Caco-2 (cell line): ENCODE results near the gene FEZ2. TPM values are rescaled to one million over a fixed set of nuclear protein-coding genes. Genes with fewer than 3 reads are reported as not detected.

Experiments
- BruUV-seq: library from RNA; stranded (reverse); fragments of 400-500 nt; replicated peaks from 2 replicates; lab custom pipeline; 2021; lab: Mats Ljungman, UMichigan
- CTCF ChIA-PET: fragments of 300-600 bp; sonication (Branson Sonifier 250); formaldehyde crosslinking; loops from one replicate; lab custom pipeline; 2022; ENCODE audit warnings: antibody characterized with exemption; lab: Charles Lee
- POLR2A ChIA-PET: fragments of 300-600 bp; sonication (Branson Sonifier 250); formaldehyde crosslinking; loops from one replicate; lab custom pipeline; 2022; ENCODE audit warnings: antibody characterized with exemption; lab: Charles Lee
- DNase-seq, 2 experiments: peaks; one replicate each; pipeline versions ENCODE4 v3.0.0 to v3.0.0-alpha.2; 2020 to 2022
- H3K27me3 ChIP-seq: replicated peaks from 2 replicates; pipeline ENCODE4 v1.6.0; 2011; ENCODE audit warnings: low read length; ENCODE audit not compliant: control insufficient read depth, insufficient read depth
- H3K36me3 ChIP-seq: 2 replicates; pipeline ENCODE4 v1.5.1; 2011; ENCODE audit warnings: low read length; ENCODE audit not compliant: control insufficient read depth, insufficient read depth
- H3K4me1 ChIP-seq: fragments of 250-450 bp; sonication (Bioruptor Pico); 2 replicates; pipeline ENCODE4 v1.5.1; 2020; ENCODE audit warnings: mild to moderate bottlenecking
- H3K4me3 ChIP-seq: 2 replicates; pipeline ENCODE4 v1.5.1; 2011; ENCODE audit warnings: low read depth, mild to moderate bottlenecking, control low read depth, low read length
- H3K9me3 ChIP-seq: fragments of 250-450 bp; sonication (Bioruptor Pico); 2 replicates; pipeline ENCODE4 v1.5.1; 2020; ENCODE audit warnings: mild to moderate bottlenecking, moderate library complexity
- H3K27ac Mint-ChIP-seq: one replicate; pipeline ENCODE4 v1.8.0; 2022; ENCODE audit warnings: mixed read lengths; ENCODE audit not compliant: unreplicated experiment
- H3K27me3 Mint-ChIP-seq: one replicate; pipeline ENCODE4 v1.8.0; 2022; ENCODE audit warnings: mixed read lengths; ENCODE audit not compliant: insufficient read depth, unreplicated experiment
- H3K36me3 Mint-ChIP-seq: one replicate; pipeline ENCODE4 v1.8.0; 2022; ENCODE audit warnings: mild to moderate bottlenecking, mixed read lengths; ENCODE audit not compliant: insufficient read depth, unreplicated experiment
- H3K4me1 Mint-ChIP-seq: one replicate; pipeline ENCODE4 v1.8.0; 2022; ENCODE audit warnings: low read depth, mixed read lengths; ENCODE audit not compliant: unreplicated experiment
- H3K4me3 Mint-ChIP-seq: one replicate; pipeline ENCODE4 v1.8.0; 2022; ENCODE audit warnings: mild to moderate bottlenecking, moderate library complexity, mixed read lengths; ENCODE audit not compliant: unreplicated experiment
- H3K9me3 Mint-ChIP-seq: one replicate; pipeline ENCODE4 v1.8.0; 2022; ENCODE audit warnings: mixed read lengths; ENCODE audit not compliant: unreplicated experiment
- intact Hi-C: fragments of 100-400 bp; cut with micrococcal nuclease; formaldehyde crosslinking; loops from one replicate; pipeline ENCODE4 v1.10.0; 2022; ENCODE audit not compliant: unreplicated experiment
- total RNA-seq: library from RNA; stranded (reverse); gene quantifications from 2 replicates; pipeline ENCODE4 v1.2.3, GENCODE V29; 2022
- TF ChIP-seq, protein P1 (sequence below), 2 experiments: fragments of 200-600 bp in 1 of 2; IDR thresholded peaks; 1 replicate in 1 of 2; 2 replicates in 1 of 2; pipeline versions ENCODE4 v1.5.1 to v1.8.0; 2011 to 2022; ENCODE audit warnings: antibody characterized with exemption in 1 of 2, control low read depth in 1 of 2, inconsistent platforms in 1 of 2, low read depth in 1 of 2, low read length in 1 of 2, mild to moderate bottlenecking in 1 of 2, moderate library complexity in 1 of 2; ENCODE audit not compliant: insufficient read depth in 1 of 2, severe bottlenecking in 1 of 2, unreplicated experiment in 1 of 2

The FEZ2 gene
- total RNA-seq, 1 experiment from 2014 or later = 55.8 TPM

DNA sequence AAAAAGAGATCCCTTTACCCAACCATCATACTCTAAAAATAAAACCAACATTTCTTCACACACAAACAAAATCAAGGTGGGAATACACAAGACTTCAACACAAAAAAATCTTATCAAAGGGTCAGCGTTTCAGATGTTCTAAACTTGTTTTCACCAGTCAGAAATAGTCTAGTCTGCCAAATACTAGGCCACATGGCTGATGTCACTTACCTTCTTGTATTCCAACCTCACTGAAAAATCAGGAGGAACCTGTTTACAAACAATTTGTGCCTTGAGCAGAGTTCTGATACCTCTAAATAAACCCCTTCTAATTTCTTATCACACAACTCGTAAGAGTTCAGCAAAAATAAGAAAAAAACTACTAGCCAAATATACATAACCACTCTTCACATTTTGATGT lies 20.1 kb downstream of the FEZ2 start:
- no peak overlapping the region for H3K27ac Mint-ChIP-seq
- intact Hi-C loops = no loop called here
- no peaks in the 10 kb centered on the region for H3K4me1 ChIP-seq
- H3K4me1 Mint-ChIP-seq = no peaks in the 10 kb centered on the region
- H3K27me3 Mint-ChIP-seq = no peaks in the 10 kb centered on the region
- TF ChIP-seq, protein P1, sequence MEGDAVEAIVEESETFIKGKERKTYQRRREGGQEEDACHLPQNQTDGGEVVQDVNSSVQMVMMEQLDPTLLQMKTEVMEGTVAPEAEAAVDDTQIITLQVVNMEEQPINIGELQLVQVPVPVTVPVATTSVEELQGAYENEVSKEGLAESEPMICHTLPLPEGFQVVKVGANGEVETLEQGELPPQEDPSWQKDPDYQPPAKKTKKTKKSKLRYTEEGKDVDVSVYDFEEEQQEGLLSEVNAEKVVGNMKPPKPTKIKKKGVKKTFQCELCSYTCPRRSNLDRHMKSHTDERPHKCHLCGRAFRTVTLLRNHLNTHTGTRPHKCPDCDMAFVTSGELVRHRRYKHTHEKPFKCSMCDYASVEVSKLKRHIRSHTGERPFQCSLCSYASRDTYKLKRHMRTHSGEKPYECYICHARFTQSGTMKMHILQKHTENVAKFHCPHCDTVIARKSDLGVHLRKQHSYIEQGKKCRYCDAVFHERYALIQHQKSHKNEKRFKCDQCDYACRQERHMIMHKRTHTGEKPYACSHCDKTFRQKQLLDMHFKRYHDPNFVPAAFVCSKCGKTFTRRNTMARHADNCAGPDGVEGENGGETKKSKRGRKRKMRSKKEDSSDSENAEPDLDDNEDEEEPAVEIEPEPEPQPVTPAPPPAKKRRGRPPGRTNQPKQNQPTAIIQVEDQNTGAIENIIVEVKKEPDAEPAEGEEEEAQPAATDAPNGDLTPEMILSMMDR (IDR thresholded peaks at IDR 0.05; ENCODE audit: insufficient read depth in 1 of 2, low read depth in 1 of 2, low read length in 1 of 2, severe bottlenecking in 1 of 2, unreplicated experiment in 1 of 2) = no peak
- POLR2A ChIA-PET = interaction anchor here (0.6 kb wide), 1 partner anchor 500 kb away, joined by 3 read pairs; no protein-coding TSS in a partner anchor
- no peak for DNase-seq
- peaks cover 90% of the 10 kb centered on the region for H3K36me3 Mint-ChIP-seq
- H3K9me3 ChIP-seq = no peaks in the 10 kb centered on the region
- no peak overlapping the region for H3K4me3 Mint-ChIP-seq
- no peaks in the 10 kb centered on the region for H3K9me3 Mint-ChIP-seq
- CTCF ChIA-PET = no interaction called here
- no TSS peak for BruUV-seq
- H3K27me3 ChIP-seq = no peaks in the 10 kb centered on the region
- H3K4me3 ChIP-seq = no peak overlapping the region
- H3K36me3 ChIP-seq = peaks cover 3% of the 10 kb centered on the region

DNA sequence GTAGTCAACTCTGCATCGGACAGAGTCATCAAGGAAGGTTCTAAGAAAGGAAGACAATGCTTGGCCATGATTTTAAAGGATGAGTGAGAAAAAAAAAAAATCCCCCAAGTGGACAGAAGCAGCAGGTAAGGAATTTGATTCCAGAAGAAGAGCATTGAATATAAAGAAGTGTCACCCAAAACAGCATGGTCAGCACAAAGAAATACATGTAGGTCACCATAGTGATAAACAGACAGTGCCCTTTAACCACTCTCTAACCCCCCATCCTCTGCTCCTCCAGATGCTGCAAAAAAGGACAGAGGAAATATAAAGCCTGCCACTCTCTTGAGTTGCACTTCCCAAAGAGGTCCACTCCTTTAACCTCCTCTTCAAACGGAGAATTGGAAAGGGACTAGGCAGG lies 23.4 kb downstream of the FEZ2 start:
- ChIA-PET CTCF (no interaction called here), POLR2A (no interaction called here)
- peaks cover 1% of the 10 kb centered on the region for H3K4me1 ChIP-seq
- intact Hi-C loops = no loop called here
- TF ChIP-seq, protein P1 (IDR thresholded peaks at IDR 0.05; ENCODE audit: insufficient read depth in 1 of 2, low read depth in 1 of 2, low read length in 1 of 2, severe bottlenecking in 1 of 2, unreplicated experiment in 1 of 2) = no peak
- H3K27me3 Mint-ChIP-seq = no peaks in the 10 kb centered on the region
- H3K36me3 Mint-ChIP-seq = peaks cover 80% of the 10 kb centered on the region
- no peaks in the 10 kb centered on the region for H3K9me3 Mint-ChIP-seq
- peaks cover 2% of the 10 kb centered on the region; the same call in 1 of the 2 replicates for H3K36me3 ChIP-seq
- no peak overlapping the region for H3K4me3 Mint-ChIP-seq
- no TSS peak for BruUV-seq
- no peaks in the 10 kb centered on the region for H3K27me3 ChIP-seq
- no peak for DNase-seq
- H3K9me3 ChIP-seq = no peaks in the 10 kb centered on the region
- H3K27ac Mint-ChIP-seq = no peak overlapping the region
- no peaks in the 10 kb centered on the region for H3K4me1 Mint-ChIP-seq
- H3K4me3 ChIP-seq = no peak overlapping the region

DNA sequence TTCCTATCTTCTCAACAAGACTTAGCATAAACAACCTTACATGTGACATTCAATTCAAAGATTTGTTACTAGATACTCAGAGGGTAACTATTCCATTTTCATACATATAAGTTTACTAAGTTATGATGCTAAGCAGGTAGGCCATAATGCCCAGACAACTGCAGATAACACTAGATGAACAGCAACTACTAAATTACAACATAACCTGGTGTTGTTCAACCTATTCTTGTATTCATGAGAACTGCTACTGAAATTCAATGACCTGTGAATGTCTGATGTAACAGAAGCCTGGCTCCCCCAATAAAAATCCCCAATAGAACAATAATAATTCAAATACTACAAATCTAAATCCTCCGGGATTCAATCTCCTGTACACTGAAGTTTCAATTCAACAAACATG lies 24.8 kb downstream of the FEZ2 start:
- Mint-ChIP-seq H3K4me3 (no peak overlapping the region), H3K27me3 (no peaks in the 10 kb centered on the region), H3K36me3 (peaks cover 66% of the 10 kb centered on the region), H3K4me1 (no peaks in the 10 kb centered on the region), H3K27ac (no peak overlapping the region), H3K9me3 (no peaks in the 10 kb centered on the region)
- Histone ChIP-seq H3K27me3 (no peaks in the 10 kb centered on the region), H3K36me3 (peaks cover 2% of the 10 kb centered on the region; the same call in 1 of the 2 replicates), H3K9me3 (no peaks in the 10 kb centered on the region), H3K4me3 (no peak overlapping the region), H3K4me1 (peaks cover 14% of the 10 kb centered on the region)
- no TSS peak for BruUV-seq
- intact Hi-C loops = no loop called here
- DNase-seq = no peak
- TF ChIP-seq, protein P1 (IDR thresholded peaks at IDR 0.05; ENCODE audit: insufficient read depth in 1 of 2, low read depth in 1 of 2, low read length in 1 of 2, severe bottlenecking in 1 of 2, unreplicated experiment in 1 of 2) = no peak
- POLR2A ChIA-PET = no interaction called here
- CTCF ChIA-PET = no interaction called here
